HepG2 (cell line): ENCODE measurements around the gene MNT. TPM values are rescaled to one million over a fixed set of nuclear protein-coding genes. Genes with fewer than 3 reads are reported as not detected.

Source experiments
- ATAC-seq: fragments of 200-7000 bp; cut with Tn5 transposase; 3 replicates; pipeline ENCODE4 v1.9.1; 2020; ENCODE audit warnings: mild to moderate bottlenecking, moderate library complexity
- BruUV-seq: library from RNA; stranded (reverse); fragments of 400-500 nt; replicated peaks from 2 replicates; lab custom pipeline; 2021; lab: Mats Ljungman, UMichigan
- CTCF ChIA-PET: fragments of 300-600 bp; formaldehyde crosslinking; extraction: SDS; loops from one replicate; lab custom pipeline; 2021; ENCODE audit warnings: low total read pairs, inconsistent platforms, low intra/inter-chr PET ratio; lab: Yijun Ruan, JAX
- POLR2A ChIA-PET: fragments of 350-600 bp; sonication (Branson Sonifier 250); formaldehyde crosslinking; loops from one replicate; lab custom pipeline; 2020; ENCODE audit warnings: antibody characterized with exemption, inconsistent platforms; lab: Yijun Ruan, JAX
- DNase-seq: peaks from one replicate; pipeline ENCODE4 v3.0.0-alpha.2; 2015; ENCODE audit warnings: low spot score
- FAIRE-seq: peaks from 3 replicates; lab custom pipeline; 2011; peaks lifted over from hg19 to GRCh38; lab: Jason Lieb, UNC
- H2AFZ ChIP-seq: one replicate; pipeline ENCODE4 v1.6.1; 2011; ENCODE audit warnings: low read length, inconsistent platforms
- H3K27ac ChIP-seq: fragments of 300-600 bp; 3 replicates; pipeline ENCODE4 v1.8.0; 2011; ENCODE audit warnings: mixed run types, mild to moderate bottlenecking, mixed read lengths, low read length, inconsistent platforms; ENCODE audit not compliant: insufficient read depth; ENCODE audit errors: extremely low read length
- H3K27me3 ChIP-seq, 2 experiments: fragments of 200-600 bp in 1 of 2; 2 replicates in 1 of 2; 3 replicates in 1 of 2; pipeline versions ENCODE4 v1.6.0 to v1.8.0; 2011; ENCODE audit warnings: low read length in 2 of 2, mild to moderate bottlenecking in 2 of 2, moderate library complexity in 2 of 2, inconsistent platforms in 1 of 2; ENCODE audit not compliant: insufficient read depth in 2 of 2, control insufficient read depth in 1 of 2
- H3K36me3 ChIP-seq, 2 experiments: fragments of 200-600 bp in 1 of 2; replicated peaks in 1 of 2; 2 replicates in 1 of 2; 3 replicates in 1 of 2; pipeline versions ENCODE4 v1.5.1 to v1.8.0; 2011; ENCODE audit warnings: low read length in 2 of 2, inconsistent platforms in 1 of 2; ENCODE audit not compliant: insufficient read depth in 2 of 2, control insufficient read depth in 1 of 2
- H3K4me1 ChIP-seq: 2 replicates; pipeline ENCODE4 v1.5.1; 2012; ENCODE audit warnings: low read length, inconsistent platforms; ENCODE audit not compliant: insufficient read depth
- H3K4me2 ChIP-seq: 2 replicates; pipeline ENCODE4 v1.6.0; 2011; ENCODE audit warnings: low read depth, low read length, inconsistent platforms
- H3K4me3 ChIP-seq, 3 experiments: fragments of 200-600 bp in 1 of 3; sonication (generic), shearing (Covaris generic) in 1 of 3; replicated peaks in 1 of 3; 2 replicates each; pipeline ENCODE4 v1.5.1; 2011 to 2016; ENCODE audit warnings: low read length in 3 of 3, inconsistent platforms in 2 of 3, low read depth in 2 of 3, mild to moderate bottlenecking in 2 of 3, control low read depth in 1 of 3, mixed read lengths in 1 of 3; ENCODE audit not compliant: insufficient read depth in 1 of 3
- H3K79me2 ChIP-seq: one replicate; pipeline ENCODE4 v1.6.1; 2011; ENCODE audit warnings: low read length, inconsistent platforms; ENCODE audit not compliant: insufficient read depth
- H3K9ac ChIP-seq: 2 replicates; pipeline ENCODE4 v1.6.0; 2011; ENCODE audit warnings: mild to moderate bottlenecking, low read depth, low read length, inconsistent platforms; ENCODE audit not compliant: insufficient read depth
- H3K9me3 ChIP-seq: 2 replicates; pipeline ENCODE4 v1.5.1; 2012; ENCODE audit warnings: mild to moderate bottlenecking, low read length
- H4K20me1 ChIP-seq: 2 replicates; pipeline ENCODE4 v1.6.0; 2011; ENCODE audit warnings: inconsistent platforms, mild to moderate bottlenecking, low read length, moderate library complexity; ENCODE audit not compliant: insufficient read depth
- IRF9 ChIP-seq: sonication (generic); formaldehyde crosslinking; IDR thresholded peaks from 2 replicates; pipeline ENCODE4 v1.8.0; 2022; ENCODE audit warnings: missing genetic modification reagents, mild to moderate bottlenecking, borderline replicate concordance
- MTA1 ChIP-seq: sonication (generic); formaldehyde crosslinking; IDR thresholded peaks from 2 replicates; pipeline ENCODE4 v1.4.0; 2020; ENCODE audit warnings: missing genetic modification reagents, mild to moderate bottlenecking, borderline replicate concordance
- NR2F2 ChIP-seq: IDR thresholded peaks from 2 replicates; pipeline ENCODE4 v1.6.1; 2012; ENCODE audit warnings: low read depth, inconsistent platforms, borderline replicate concordance
- POLR2AphosphoS5 ChIP-seq: IDR thresholded peaks from 2 replicates; pipeline ENCODE4 v1.6.1; 2012; ENCODE audit warnings: low read depth, low read length
- REST ChIP-seq, 2 experiments: IDR thresholded peaks; 2 replicates each; pipeline ENCODE4 v1.6.1; 2011 to 2012; ENCODE audit warnings: low read length in 2 of 2, borderline replicate concordance in 1 of 2, low read depth in 1 of 2, mild to moderate bottlenecking in 1 of 2, moderate library complexity in 1 of 2
- RFX3 ChIP-seq: IDR thresholded peaks from 2 replicates; pipeline ENCODE4 v1.6.1; 2016; ENCODE audit warnings: missing biosample characterization, missing genetic modification reagents
- SNAPC2 ChIP-seq: sonication (generic); formaldehyde crosslinking; IDR thresholded peaks from 2 replicates; pipeline ENCODE4 v1.8.1; 2022; ENCODE audit warnings: mild to moderate bottlenecking, missing genetic modification reagents
- SRY ChIP-seq: sonication (generic); formaldehyde crosslinking; IDR thresholded peaks from 2 replicates; pipeline ENCODE4 v1.8.0; 2022; ENCODE audit warnings: mild to moderate bottlenecking, missing genetic modification reagents
- TCF7 ChIP-seq: sonication (generic); IDR thresholded peaks from 2 replicates; pipeline ENCODE4 v1.6.1; 2016; ENCODE audit warnings: antibody characterized with exemption, low read depth
- ZNF138 ChIP-seq: sonication (generic); formaldehyde crosslinking; IDR thresholded peaks from 2 replicates; pipeline ENCODE4 v1.5.0; 2020; ENCODE audit warnings: mild to moderate bottlenecking, low read depth, missing genetic modification reagents
- ZNF143 ChIP-seq: sonication (generic); formaldehyde crosslinking; IDR thresholded peaks from 2 replicates; pipeline ENCODE4 v1.4.0; 2020; ENCODE audit warnings: missing genetic modification reagents
- ZNF264 ChIP-seq: sonication (generic); formaldehyde crosslinking; IDR thresholded peaks from 2 replicates; pipeline ENCODE4 v1.4.0; 2020; ENCODE audit warnings: missing genetic modification reagents
- ZNF296 ChIP-seq: sonication (generic); formaldehyde crosslinking; conservative IDR thresholded peaks from 2 replicates; pipeline ENCODE4 v1.5.0; 2020; ENCODE audit warnings: mild to moderate bottlenecking, missing genetic modification reagents
- ZNF510 ChIP-seq: sonication (generic); formaldehyde crosslinking; IDR thresholded peaks from 2 replicates; pipeline ENCODE4 v1.4.0; 2020; ENCODE audit warnings: low read depth, mild to moderate bottlenecking, missing genetic modification reagents
- ZNF605 ChIP-seq: sonication (generic); formaldehyde crosslinking; IDR thresholded peaks from 2 replicates; pipeline ENCODE4 v1.8.0; 2022; ENCODE audit warnings: mild to moderate bottlenecking, missing genetic modification reagents
- ZNF629 ChIP-seq: sonication (generic); formaldehyde crosslinking; conservative IDR thresholded peaks from 2 replicates; pipeline ENCODE4 v1.5.0; 2020; ENCODE audit warnings: missing genetic modification reagents
- ZNF703 ChIP-seq: sonication (generic); formaldehyde crosslinking; IDR thresholded peaks from 2 replicates; pipeline ENCODE4 v1.5.1; 2020; ENCODE audit warnings: missing genetic modification reagents, mild to moderate bottlenecking, moderate library complexity, borderline replicate concordance
- ZNF704 ChIP-seq: sonication (generic); formaldehyde crosslinking; IDR thresholded peaks from 2 replicates; pipeline ENCODE4 v1.8.1; 2023; ENCODE audit warnings: mild to moderate bottlenecking, inconsistent platforms, moderate library complexity, missing genetic modification reagents, borderline replicate concordance
- WGBS: methylation state at CpG from one replicate; pipeline ENCODE4 v1.1.6; 2017; ENCODE audit warnings: low lambda C conversion rate; 5-methylcytosine and 5-hydroxymethylcytosine counted together
- in situ Hi-C: cut with HindIII; loops from 2 replicates; pipeline ENCODE4 v1.10.0; 2017; ENCODE audit warnings: low pct_unique_long_range_greater_than_20kb; ENCODE audit not compliant: extremely low pct_ligation_motif_present
- intact Hi-C: fragments of 100-400 bp; cut with micrococcal nuclease; formaldehyde crosslinking; loops from one replicate; pipeline ENCODE4 v1.10.0; 2022; ENCODE audit not compliant: unreplicated experiment
- polyA plus RNA-seq, 8 experiments: library from polyadenylated mRNA; depleted of rRNA in 3 of 8; stranded (reverse) in 7 of 8; unstranded in 1 of 8; fragments of >200 nt; fragmentation: Illumina TruSeq in 4 of 8; extraction: Trizol in 4 of 8; gene quantifications; 2 replicates each; pipeline versions ENCODE4 v1.2.1 to v1.2.3, GENCODE V29; 2011 to 2016; ENCODE audit warnings: low read depth in 4 of 8, missing spikeins in 1 of 8, mixed read lengths in 1 of 8; ENCODE audit not compliant: insufficient read depth in 1 of 8
- total RNA-seq, 5 experiments: library from RNA; depleted of rRNA; stranded (reverse); fragments of >200 nt; fragmentation: Illumina TruSeq; extraction: Trizol; gene quantifications; 2 replicates each; pipeline ENCODE4 v1.2.3, GENCODE V29; 2016; ENCODE audit warnings: low read depth in 1 of 5

Gene MNT
- total and polyA plus RNA-seq, 2 of the 13 experiments (the other 11 are each of a cell fraction or from before 2014, with no cell fraction given): 2.1 to 3.5 TPM

GRCh38 chr17:2336215-2336851, 64.5 kb downstream of the MNT start, which contains the start of gene TSR1:
Gene TSR1, minus strand, starts transcription at chr17:2336457. Its CDS starts 30 bp downstream, at chr17:2336427.
- Histone ChIP-seq H4K20me1 (no peaks in the 10 kb centered on the region), H2AFZ (no peak within 1 kb of the TSS), H3K27ac (peak within 1 kb of the TSS; percentile 77), H3K4me1 (peaks cover 35% of the 10 kb centered on the region), H3K36me3 (peaks cover 21 to 36% of the 10 kb centered on the region in 2 experiments), H3K79me2 (peaks cover 42% of the 10 kb centered on the region), H3K27me3 (no peaks in the 10 kb centered on the region; a peak in 1 of 5 replicates), H3K4me2 (peak within 1 kb of the TSS; percentile 96), H3K9ac (peak within 1 kb of the TSS; percentile 96), H3K9me3 (no peaks in the 10 kb centered on the region), H3K4me3 (peak within 1 kb of the TSS; percentile 67 to 100 (median 99))
- intact Hi-C loops: loop anchor here (5.0 kb wide), 1 partner anchor 66 kb away; the partner anchor contains the start of gene MNT
- CTCF ChIA-PET: interaction anchor here (1.6 kb wide), 1 partner anchor 17 kb away, joined by 5 read pairs; no protein-coding TSS in a partner anchor
- FAIRE-seq (peak; percentile 80), DNase-seq (peak; percentile 87), ATAC-seq (peak; percentile 95)
- no TSS peak for BruUV-seq
- 2% methylated on average over 24 of the region's 48 CpGs for WGBS
- in situ Hi-C loops: no loop called here
- POLR2A ChIA-PET: interaction anchor here (0.8 to 2.1 kb wide), 19 partner anchors 9 to 620 kb away, joined by 3 to 23 read pairs (median 5); partner anchors contain the start of genes SMG6 and SRR
- TF ChIP-seq ZNF629: peak; percentile 37; the same call in 1 of the 2 replicates
- TF ChIP-seq REST (IDR thresholded peaks at IDR 0.05; ENCODE audit: borderline replicate concordance in 1 of 2, low read depth in 1 of 2, low read length in 2 of 2): peak in 1 of 2 experiments; percentile 48; a peak in 1 of 4 replicates
- 0 out of 2 replicates have a peak, but pooled peaks have one; percentile 66 for TF ChIP-seq IRF9
- TF ChIP-seq TCF7: no peak
- 0 out of 2 replicates have a peak, but pooled peaks have one; percentile 41 for TF ChIP-seq ZNF704 (CRISPR knock-in tag)
- peak; percentile 82 for TF ChIP-seq ZNF605 (CRISPR knock-in tag)
- TF ChIP-seq SRY (CRISPR knock-in tag): 0 out of 2 replicates have a peak, but pooled peaks have one; percentile 56
- no peak; the same call in 1 of the 2 replicates for TF ChIP-seq ZNF703 (CRISPR knock-in tag)
- no peak for TF ChIP-seq RFX3 (CRISPR knock-in tag)
- TF ChIP-seq ZNF264 (CRISPR knock-in tag): peak; percentile 79
- TF ChIP-seq ZNF138: no peak
- TF ChIP-seq SNAPC2 (CRISPR knock-in tag): no peak; the same call in 1 of the 2 replicates
- no peak; the same call in 1 of the 2 replicates for TF ChIP-seq MTA1 (CRISPR knock-in tag)
- TF ChIP-seq ZNF510 (CRISPR knock-in tag): peak; percentile 65; the same call in 1 of the 2 replicates
- TF ChIP-seq POLR2AphosphoS5: peak; percentile 93
- TF ChIP-seq NR2F2: peak; percentile 48; the same call in 1 of the 2 replicates
- no peak for TF ChIP-seq ZNF296 (CRISPR knock-in tag)
- TF ChIP-seq ZNF143 (CRISPR knock-in tag): no peak
